ENCODE results near the gene RNU1-4.
"Not testable (repeated sequence)": the region's sequence is repeated elsewhere in the genome, so short reads cannot be mapped to it uniquely, and the experiment has no call there.

RNU1-4 gene

DNA sequence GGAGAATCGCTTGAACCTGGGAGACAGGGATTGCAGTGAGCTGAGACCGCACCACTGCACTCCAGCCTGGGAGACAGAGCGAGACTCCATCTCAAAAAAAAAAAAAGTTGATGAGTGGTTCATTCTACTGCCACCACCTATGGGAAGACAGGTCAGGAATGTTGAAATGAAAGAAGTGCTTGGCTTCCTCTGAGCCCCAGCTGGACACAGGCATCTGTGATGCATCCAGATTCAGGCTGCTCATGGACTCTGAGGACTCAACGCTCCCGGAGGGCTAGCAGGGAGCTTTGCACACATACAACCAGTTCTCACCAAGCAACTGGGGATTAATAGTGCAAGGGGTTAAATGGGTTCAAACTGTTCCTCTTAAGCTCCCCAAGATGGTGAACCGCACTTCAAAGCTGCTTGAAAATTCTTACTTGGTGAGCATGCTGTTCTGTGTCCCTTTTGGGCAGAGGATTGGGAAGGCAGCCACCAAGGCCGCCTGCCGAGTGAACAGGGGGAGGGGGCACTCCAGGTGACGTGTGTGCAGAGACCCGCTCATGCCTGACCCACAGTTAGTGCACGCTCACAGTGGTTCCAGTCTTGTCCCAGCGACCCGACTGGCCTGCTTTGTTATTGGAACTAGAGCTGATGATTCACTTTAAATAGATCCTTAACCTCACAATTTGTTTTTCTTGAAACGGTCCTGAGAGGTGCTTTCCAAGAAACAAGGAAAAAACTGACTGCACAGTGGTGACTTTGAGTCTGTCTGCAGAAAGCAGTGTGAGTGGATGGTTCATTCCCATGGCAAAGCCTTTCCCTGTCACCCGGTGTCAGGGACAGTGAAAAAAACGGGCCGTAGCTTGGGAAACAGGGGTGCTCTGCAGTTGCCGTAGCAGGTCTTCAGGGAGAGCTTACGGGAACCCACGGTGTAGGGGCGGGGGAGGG, 32.2 kb downstream of the RNU1-4 start:
- DNase-seq: not testable (repeated sequence)

GRCh38 chr1:16773205-16773596, 32.9 kb downstream of the RNU1-4 start:
- DNase-seq: not testable (repeated sequence)

- not testable (repeated sequence) for DNase-seq
These were observed 33.4 kb downstream of the RNU1-4 start for GRCh38 chr1:16773723-16774122.

GRCh38 chr1:16774773-16775172, 34.5 kb downstream of the RNU1-4 start:
- not testable (repeated sequence) for DNase-seq

- DNase-seq: not testable (repeated sequence)
These were observed 35.0 kb downstream of the RNU1-4 start for GRCh38 chr1:16775290-16775689.

GRCh38 chr1:16776248-16776647, 35.9 kb downstream of the RNU1-4 start:
- DNase-seq: not testable (repeated sequence)

DNA sequence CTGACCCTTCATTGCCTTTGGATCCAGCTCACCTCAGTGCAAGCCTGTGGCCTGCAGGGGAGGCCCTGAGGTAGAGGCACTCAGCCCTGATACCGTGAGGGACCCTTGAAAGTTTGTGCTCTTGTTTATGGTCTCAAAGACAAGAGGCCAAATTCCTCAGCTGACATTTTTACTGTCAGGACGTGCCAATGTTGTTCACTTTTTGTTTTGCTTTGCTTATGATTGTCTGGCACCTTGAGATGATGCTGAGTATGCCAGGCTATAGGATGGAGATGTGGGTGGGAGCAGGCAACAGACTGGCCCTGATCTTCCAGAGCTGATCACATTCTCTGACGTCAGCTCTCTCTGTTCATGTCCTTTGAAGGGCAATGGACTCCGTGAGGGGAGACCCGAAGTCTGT, 36.5 kb downstream of the RNU1-4 start:
- not testable (repeated sequence) for DNase-seq

GRCh38 chr1:16777821-16778220, 37.5 kb downstream of the RNU1-4 start:
- DNase-seq: not testable (repeated sequence)

DNA sequence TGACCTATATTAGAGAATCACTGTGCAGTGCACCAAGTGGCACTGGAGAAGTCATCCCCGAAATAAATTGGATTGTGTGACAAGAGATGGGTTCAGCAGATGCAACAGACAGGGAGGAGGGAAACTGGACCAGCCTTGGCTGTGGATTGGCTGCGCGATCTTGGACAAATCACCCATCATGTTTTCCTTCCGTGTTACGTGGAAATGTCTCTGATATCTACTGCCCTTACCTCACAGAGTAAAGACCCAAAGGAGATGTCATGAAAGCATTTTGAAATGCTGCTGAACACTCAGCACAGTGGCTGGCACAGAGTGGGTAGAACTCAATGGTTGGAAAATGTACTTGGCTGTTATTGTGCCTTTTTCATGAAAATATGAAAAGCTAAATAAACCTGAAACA, 39.2 kb downstream of the RNU1-4 start:
- DNase-seq: not testable (repeated sequence)

DNA sequence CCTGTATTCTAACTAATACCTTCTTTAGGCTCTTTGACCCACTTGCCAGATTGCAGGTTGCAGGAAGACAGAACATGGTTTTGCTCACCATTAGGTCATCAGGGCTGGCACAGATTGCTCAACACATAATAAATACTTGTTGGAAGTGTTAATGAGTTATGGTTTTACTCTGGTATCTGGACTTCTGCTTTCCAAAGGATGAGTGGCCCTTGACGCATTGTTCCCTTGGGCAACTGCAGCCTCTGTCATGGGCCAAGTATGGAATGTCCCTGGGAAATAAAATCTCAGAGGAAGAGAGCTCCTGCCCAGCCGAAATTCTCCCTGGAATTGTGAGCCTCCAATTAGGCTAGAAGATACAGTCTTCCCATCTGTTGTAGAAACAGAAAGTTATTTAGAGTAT, 40.7 kb downstream of the RNU1-4 start:
- not testable (repeated sequence) for DNase-seq

GRCh38 chr1:16781625-16782024, 41.3 kb downstream of the RNU1-4 start:
- DNase-seq: not testable (repeated sequence)

DNA sequence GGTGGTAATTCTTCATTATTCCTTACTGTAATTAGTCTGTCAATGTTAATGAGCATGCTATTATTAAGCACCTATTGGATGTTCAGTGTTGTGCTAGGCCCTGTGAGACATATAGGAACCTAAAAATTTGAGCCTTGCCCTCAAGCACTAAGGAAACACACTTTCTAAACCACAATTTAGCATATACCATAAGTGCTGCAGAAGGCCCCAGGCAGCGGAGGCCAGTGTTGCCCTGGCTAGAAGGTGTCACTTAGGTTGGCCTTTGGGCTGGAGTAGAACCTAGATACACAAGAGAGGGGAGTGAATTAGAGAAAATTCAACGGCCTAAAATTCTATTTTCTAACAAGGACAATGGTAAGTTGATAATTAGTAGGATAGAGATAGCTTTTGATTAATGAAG, 44.6 kb downstream of the RNU1-4 start:
- DNase-seq: not testable (repeated sequence)

DNA sequence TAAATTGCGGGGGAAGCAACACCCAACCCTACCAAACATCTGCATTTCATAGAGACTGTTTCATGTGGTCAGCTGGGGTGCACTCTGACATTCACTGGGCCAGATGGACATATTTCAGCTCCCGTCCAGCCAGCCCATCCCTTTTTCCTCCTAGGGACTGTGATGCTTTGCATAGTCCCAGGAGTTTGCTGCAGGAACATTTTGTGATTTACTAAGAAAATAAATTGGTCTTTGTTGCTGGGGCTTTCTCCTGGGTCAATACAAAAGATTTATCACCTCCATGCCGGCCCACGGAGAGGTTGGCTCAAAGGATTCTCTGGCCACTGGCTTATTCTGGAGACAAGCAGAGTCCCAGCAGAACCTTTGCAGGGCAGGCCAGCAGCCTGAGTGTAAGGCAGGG, 46.0 kb downstream of the RNU1-4 start:
- DNase-seq: not testable (repeated sequence)

GRCh38 chr1:16787175-16787574, 46.9 kb downstream of the RNU1-4 start:
- DNase-seq: not testable (repeated sequence)

GRCh38 chr1:16787711-16788110, 47.4 kb downstream of the RNU1-4 start:
- DNase-seq: not testable (repeated sequence)

All from stimulated activated CD4-positive, alpha-beta T cell treated with anti-CD3 and anti-CD28 coated beads, Interleukin-2, amount 100 ng/mL, for 48 hours (primary cell).